Measurements from ENCODE around the gene KRTAP9-7.

DNA sequence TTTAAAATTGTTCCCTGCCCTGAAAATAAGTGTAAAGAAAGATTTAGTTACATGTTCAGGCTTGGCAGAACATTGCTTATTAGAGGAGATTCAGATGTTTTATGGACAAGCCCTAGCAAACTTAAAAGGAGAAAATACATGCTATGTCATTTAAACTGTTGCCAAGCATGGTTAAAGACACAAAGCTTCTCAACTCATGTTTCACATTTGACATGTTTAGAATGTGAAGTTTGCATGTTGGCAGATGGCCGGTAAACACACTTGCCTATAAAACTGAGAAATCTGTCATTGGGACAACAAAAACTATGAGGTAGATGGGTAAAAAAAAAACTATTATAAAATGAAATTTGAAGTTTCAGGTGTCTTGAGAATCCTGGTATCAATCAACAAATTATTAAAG is 21.3 kb downstream of the KRTAP9-7 start:
- TF ChIP-seq POLR2A (IDR thresholded peaks at IDR 0.05; ENCODE audit: low read depth, low read length) (no peak), POLR2AphosphoS5 (IDR thresholded peaks at IDR 0.05; ENCODE audit: low read depth, low read length) (no peak)

Data from GM12891 (cell line).